ENCODE data around the gene MLYCD.

GRCh38 chr16:83947642-83948234 is 48.8 kb downstream of the MLYCD start:
- TF ChIP-seq, protein P1, sequence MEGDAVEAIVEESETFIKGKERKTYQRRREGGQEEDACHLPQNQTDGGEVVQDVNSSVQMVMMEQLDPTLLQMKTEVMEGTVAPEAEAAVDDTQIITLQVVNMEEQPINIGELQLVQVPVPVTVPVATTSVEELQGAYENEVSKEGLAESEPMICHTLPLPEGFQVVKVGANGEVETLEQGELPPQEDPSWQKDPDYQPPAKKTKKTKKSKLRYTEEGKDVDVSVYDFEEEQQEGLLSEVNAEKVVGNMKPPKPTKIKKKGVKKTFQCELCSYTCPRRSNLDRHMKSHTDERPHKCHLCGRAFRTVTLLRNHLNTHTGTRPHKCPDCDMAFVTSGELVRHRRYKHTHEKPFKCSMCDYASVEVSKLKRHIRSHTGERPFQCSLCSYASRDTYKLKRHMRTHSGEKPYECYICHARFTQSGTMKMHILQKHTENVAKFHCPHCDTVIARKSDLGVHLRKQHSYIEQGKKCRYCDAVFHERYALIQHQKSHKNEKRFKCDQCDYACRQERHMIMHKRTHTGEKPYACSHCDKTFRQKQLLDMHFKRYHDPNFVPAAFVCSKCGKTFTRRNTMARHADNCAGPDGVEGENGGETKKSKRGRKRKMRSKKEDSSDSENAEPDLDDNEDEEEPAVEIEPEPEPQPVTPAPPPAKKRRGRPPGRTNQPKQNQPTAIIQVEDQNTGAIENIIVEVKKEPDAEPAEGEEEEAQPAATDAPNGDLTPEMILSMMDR (IDR thresholded peaks at IDR 0.05; ENCODE audit: insufficient read depth, low read depth, low read length), result no peak
- no peak for TF ChIP-seq EZH2 (IDR thresholded peaks at IDR 0.05; ENCODE audit: insufficient read depth, low read length)

Measured in astrocyte (in vitro differentiated cells and primary cell).